Fibroblast of lung (primary cell): ENCODE measurements around the gene OTOGL. TPM values are rescaled to one million over a fixed set of nuclear protein-coding genes. Genes with fewer than 3 reads are reported as not detected.
A peak's percentile ranks its signal among the peaks of the same experiment; 100 is the strongest.

Experiments
- DNase-seq, 2 donors: peaks; one replicate each; pipeline versions ENCODE4 v3.0.0 to v3.0.0-alpha.2; 2010; ENCODE audit warnings: low read depth in 2 of 2
- H2AFZ ChIP-seq: 2 replicates; pipeline ENCODE4 v1.5.1; 2012; ENCODE audit warnings: low read length, control low read depth, inconsistent platforms
- H3K27ac ChIP-seq: 2 replicates; pipeline ENCODE4 v1.5.1; 2011; ENCODE audit warnings: low read length, control low read depth; ENCODE audit not compliant: insufficient read depth
- H3K27me3 ChIP-seq: 2 replicates; pipeline ENCODE4 v1.5.1; 2011; ENCODE audit warnings: mild to moderate bottlenecking, low read length; ENCODE audit not compliant: control insufficient read depth, insufficient read depth
- H3K36me3 ChIP-seq: 2 replicates; pipeline ENCODE4 v1.5.1; 2011; ENCODE audit warnings: low read length; ENCODE audit not compliant: control insufficient read depth, insufficient read depth
- H3K4me1 ChIP-seq: 2 replicates; pipeline ENCODE4 v1.5.1; 2011; ENCODE audit warnings: low read length; ENCODE audit not compliant: control insufficient read depth, insufficient read depth; ENCODE audit errors: extremely low read depth
- H3K4me2 ChIP-seq: 2 replicates; pipeline ENCODE4 v1.5.1; 2011; ENCODE audit warnings: low read length, control low read depth; ENCODE audit not compliant: insufficient read depth; ENCODE audit errors: extremely low read depth
- H3K4me3 ChIP-seq, 4 experiments: fragments of 200-600 bp in 1 of 4; sonication (generic) in 1 of 4; replicated peaks in 1 of 4; 2 replicates each; pipeline ENCODE4 v1.5.1; 2011 to 2016; ENCODE audit warnings: low read length in 4 of 4, low read depth in 3 of 4, mild to moderate bottlenecking in 3 of 4, control low read depth in 2 of 4, inconsistent platforms in 1 of 4, mixed read lengths in 1 of 4; ENCODE audit not compliant: insufficient read depth in 1 of 4; ENCODE audit errors: control extremely low read depth in 1 of 4
- H3K79me2 ChIP-seq: 2 replicates; pipeline ENCODE4 v1.5.1; 2012; ENCODE audit warnings: mild to moderate bottlenecking, low read length, inconsistent platforms; ENCODE audit not compliant: control insufficient read depth, insufficient read depth
- H3K9ac ChIP-seq: 2 replicates; pipeline ENCODE4 v1.5.1; 2011; ENCODE audit warnings: mild to moderate bottlenecking, low read length, control low read depth; ENCODE audit not compliant: insufficient read depth
- H3K9me3 ChIP-seq: 2 replicates; pipeline ENCODE4 v1.5.1; 2012; ENCODE audit warnings: low read depth, low read length; ENCODE audit not compliant: control insufficient read depth, insufficient read depth
- H4K20me1 ChIP-seq: 2 replicates; pipeline ENCODE4 v1.5.1; 2011; ENCODE audit warnings: low read length; ENCODE audit not compliant: control insufficient read depth, insufficient read depth; ENCODE audit errors: extremely low read depth
- CTCF ChIP-seq, 2 donors: IDR thresholded peaks in 1 of 2; conservative IDR thresholded peaks in 1 of 2; 1 replicate in 1 of 2; 2 replicates in 1 of 2; pipeline ENCODE4 v1.5.1; 2011 to 2012; ENCODE audit warnings: low read length in 2 of 2, control low read depth in 1 of 2, inconsistent platforms in 1 of 2, low read depth in 1 of 2, mild to moderate bottlenecking in 1 of 2
- EZH2 ChIP-seq: IDR thresholded peaks from 2 replicates; pipeline ENCODE4 v1.5.1; 2012; ENCODE audit warnings: low read length, control low read depth, mild to moderate bottlenecking; ENCODE audit errors: missing control alignments
- polyA plus RNA-seq, 2 donors: library from polyadenylated mRNA; depleted of rRNA in 1 of 2; stranded (reverse) in 1 of 2; unstranded in 1 of 2; fragments of >200 nt; gene quantifications; 2 replicates each; pipeline ENCODE4 v1.2.1, GENCODE V29; 2011 to 2012; ENCODE audit warnings: missing spikeins in 1 of 2
- total RNA-seq: library from RNA; depleted of rRNA; stranded (reverse); fragments of >200 nt; gene quantifications from 2 replicates; pipeline ENCODE4 v1.2.1, GENCODE V29; 2014

The OTOGL gene
- total and polyA plus RNA-seq, 2 donors (not counting 1 experiment from before 2014, with no cell fraction given) = 0.15 to 0.17 TPM

GRCh38 chr12:80157645-80158044 lies 58.3 kb downstream of the OTOGL start:
- no peaks in the 10 kb centered on the region for H3K27me3 ChIP-seq
- H4K20me1 ChIP-seq = no peaks in the 10 kb centered on the region
- H3K27ac ChIP-seq = no peak overlapping the region
- H3K36me3 ChIP-seq = no peaks in the 10 kb centered on the region
- H3K4me3 ChIP-seq = no peak overlapping the region
- no peak overlapping the region for H3K4me2 ChIP-seq
- no peak overlapping the region for H3K9ac ChIP-seq
- no peaks in the 10 kb centered on the region for H3K79me2 ChIP-seq
- no peaks in the 10 kb centered on the region for H3K9me3 ChIP-seq
- H2AFZ ChIP-seq = no peak overlapping the region
- DNase-seq = peak in 1 of 2 donors; percentile 65
- TF ChIP-seq EZH2 (no peak), CTCF (conservative IDR thresholded peaks at IDR 0.05 in 1 of 2, IDR thresholded peaks at IDR 0.05 in 1 of 2; ENCODE audit: low read depth in 1 of 2, low read length in 2 of 2) (no peak)
- H3K4me1 ChIP-seq = no peaks in the 10 kb centered on the region

GRCh38 chr12:80161612-80162011 lies 62.3 kb downstream of the OTOGL start:
- H3K27ac ChIP-seq = no peak overlapping the region
- no peak overlapping the region for H3K4me2 ChIP-seq
- no peaks in the 10 kb centered on the region for H3K4me1 ChIP-seq
- H3K27me3 ChIP-seq = no peaks in the 10 kb centered on the region
- H3K36me3 ChIP-seq = no peaks in the 10 kb centered on the region
- no peak for DNase-seq
- TF ChIP-seq CTCF (conservative IDR thresholded peaks at IDR 0.05 in 1 of 2, IDR thresholded peaks at IDR 0.05 in 1 of 2; ENCODE audit: low read depth in 1 of 2, low read length in 2 of 2) (no peak), EZH2 (no peak)
- H3K79me2 ChIP-seq = no peaks in the 10 kb centered on the region
- H3K9me3 ChIP-seq = no peaks in the 10 kb centered on the region
- H3K4me3 ChIP-seq = no peak overlapping the region
- H4K20me1 ChIP-seq = no peaks in the 10 kb centered on the region
- H2AFZ ChIP-seq = peak overlapping the region; percentile 23
- no peak overlapping the region for H3K9ac ChIP-seq

GRCh38 chr12:80162177-80162576 lies 62.8 kb downstream of the OTOGL start:
- Histone ChIP-seq H4K20me1 (no peaks in the 10 kb centered on the region), H3K27me3 (no peaks in the 10 kb centered on the region), H3K4me1 (no peaks in the 10 kb centered on the region), H3K36me3 (no peaks in the 10 kb centered on the region), H2AFZ (no peak overlapping the region), H3K9me3 (no peaks in the 10 kb centered on the region), H3K4me2 (no peak overlapping the region), H3K79me2 (no peaks in the 10 kb centered on the region), H3K4me3 (no peak overlapping the region), H3K9ac (no peak overlapping the region), H3K27ac (no peak overlapping the region)
- TF ChIP-seq CTCF (conservative IDR thresholded peaks at IDR 0.05 in 1 of 2, IDR thresholded peaks at IDR 0.05 in 1 of 2; ENCODE audit: low read depth in 1 of 2, low read length in 2 of 2) (no peak), EZH2 (no peak)
- DNase-seq = no peak
